Sigmoid colon (tissue), 7 donors: ENCODE results near the gene KRT85. TPM values are rescaled to one million over a fixed set of nuclear protein-coding genes. Genes with fewer than 3 reads are reported as not detected.

Experiments used
- DNase-seq: peaks from one replicate; pipeline ENCODE4 v3.0.0-alpha.2; 2019
- H3K27ac ChIP-seq, 4 donors: fragments of 200-600 bp; sonication (generic); one replicate each; pipeline ENCODE4 v1.5.1; 2016 to 2019; ENCODE audit warnings: mild to moderate bottlenecking in 1 of 4
- H3K27me3 ChIP-seq, 3 donors: fragments of 200-600 bp; sonication (generic); one replicate each; pipeline ENCODE4 v1.5.1; 2019; ENCODE audit warnings: mild to moderate bottlenecking in 1 of 3
- H3K36me3 ChIP-seq, 4 donors: fragments of 200-600 bp; sonication (generic); one replicate each; pipeline ENCODE4 v1.5.1; 2016 to 2019
- H3K4me1 ChIP-seq, 4 donors: fragments of 200-600 bp; sonication (generic); one replicate each; pipeline ENCODE4 v1.5.1; 2017 to 2019
- H3K4me3 ChIP-seq, 4 donors: fragments of 200-600 bp; sonication (generic); one replicate each; pipeline ENCODE4 v1.5.1; 2017 to 2019; ENCODE audit warnings: mild to moderate bottlenecking in 2 of 4, moderate library complexity in 1 of 4
- H3K9me3 ChIP-seq, 4 donors: fragments of 200-600 bp in 3 of 4; sonication (generic) in 3 of 4; one replicate each; pipeline versions ENCODE4 v1.5.1 to v1.6.1; 2013 to 2019
- CTCF ChIP-seq, 4 experiments: fragments of 450-650 bp in 3 of 4; fragments of 200-600 bp in 1 of 4; IDR thresholded peaks; one replicate each; pipeline ENCODE4 v1.5.1; 2016 to 2019; ENCODE audit warnings: antibody characterized with exemption in 4 of 4, mild to moderate bottlenecking in 3 of 4, moderate library complexity in 2 of 4
- EP300 ChIP-seq, 4 donors: sonication (generic); formaldehyde crosslinking; IDR thresholded peaks; one replicate each; pipeline ENCODE4 v1.6.1; 2017; ENCODE audit warnings: antibody characterized with exemption in 4 of 4
- POLR2A ChIP-seq, 2 donors: fragments of 450-650 bp; IDR thresholded peaks; one replicate each; pipeline ENCODE4 v1.6.1; 2016; ENCODE audit warnings: antibody characterized with exemption in 2 of 2, mild to moderate bottlenecking in 2 of 2, moderate library complexity in 2 of 2
- POLR2AphosphoS5 ChIP-seq, 4 donors: sonication (generic); formaldehyde crosslinking; IDR thresholded peaks; one replicate each; pipeline ENCODE4 v1.6.1; 2017; ENCODE audit warnings: antibody characterized with exemption in 4 of 4
- WGBS, 2 donors: extraction: QIAGEN DNeasy Blood & Tissue Kit; methylation state at CpG; one replicate each; pipeline ENCODE4 v1.1.7; 2013; 5-methylcytosine and 5-hydroxymethylcytosine counted together
- intact Hi-C: fragments of 100-400 bp; cut with DNase I; formaldehyde crosslinking; loops from one replicate; pipeline ENCODE4 v1.15.1; 2023
- polyA plus RNA-seq, 3 donors: library from polyadenylated mRNA; stranded (reverse); fragments of 200-250 nt; gene quantifications; one replicate each; pipeline ENCODE4 v1.2.3, GENCODE V29; 2013
- total RNA-seq, 4 donors: library from RNA; depleted of rRNA; stranded (reverse); fragments of >200 nt; gene quantifications; one replicate each; pipeline ENCODE4 v1.1.0, GENCODE V29; 2016
- donor health status: healthy with polysubstance abuse.
- donor health status: Bipolar disorder and iron deficiency.
- donor health status: healthy.

KRT85 gene
- total and polyA plus RNA-seq, 7 donors, result not detected

- Histone ChIP-seq H3K4me1 (peaks cover 0 to 3% (median 0%) of the 10 kb centered on the region in 4 donors), H3K27ac (no peak overlapping the region), H3K36me3 (no peaks in the 10 kb centered on the region), H3K27me3 (no peaks in the 10 kb centered on the region), H3K9me3 (no peaks in the 10 kb centered on the region), H3K4me3 (no peak overlapping the region)
- intact Hi-C loops, result no loop called here
- no peak for DNase-seq
- 59 to 66% methylated on average over 9 of the region's 9 CpGs for WGBS, 2 donors
- no peak for TF ChIP-seq CTCF (IDR thresholded peaks at IDR 0.05)
- no peak for TF ChIP-seq POLR2AphosphoS5 (IDR thresholded peaks at IDR 0.05)
- no peak for TF ChIP-seq EP300 (IDR thresholded peaks at IDR 0.05)
- no peak for TF ChIP-seq POLR2A (IDR thresholded peaks at IDR 0.05)
These were observed 15.9 kb downstream of the KRT85 start for GRCh38 chr12:52351196-52352059.

GRCh38 chr12:52350786-52351185, 16.5 kb downstream of the KRT85 start:
- H3K4me3 ChIP-seq, result no peak overlapping the region
- TF ChIP-seq CTCF (IDR thresholded peaks at IDR 0.05), result no peak
- TF ChIP-seq POLR2A (IDR thresholded peaks at IDR 0.05), result no peak
- no peak for TF ChIP-seq POLR2AphosphoS5 (IDR thresholded peaks at IDR 0.05)
- TF ChIP-seq EP300 (IDR thresholded peaks at IDR 0.05), result no peak
- no peaks in the 10 kb centered on the region for H3K36me3 ChIP-seq
- no peaks in the 10 kb centered on the region for H3K9me3 ChIP-seq
- H3K27me3 ChIP-seq, result no peaks in the 10 kb centered on the region
- WGBS, 2 donors, result 79 to 90% methylated on average over 5 of the region's 5 CpGs
- H3K4me1 ChIP-seq, result peaks cover 0 to 3% (median 0%) of the 10 kb centered on the region in 4 donors
- no peak for DNase-seq
- intact Hi-C loops, result no loop called here
- H3K27ac ChIP-seq, result no peak overlapping the region

GRCh38 chr12:52350021-52350620, 17.2 kb downstream of the KRT85 start:
- no peak for TF ChIP-seq CTCF (IDR thresholded peaks at IDR 0.05)
- TF ChIP-seq POLR2A (IDR thresholded peaks at IDR 0.05), result no peak
- no peak for TF ChIP-seq POLR2AphosphoS5 (IDR thresholded peaks at IDR 0.05)
- TF ChIP-seq EP300 (IDR thresholded peaks at IDR 0.05), result no peak
- H3K4me1 ChIP-seq, result peaks cover 0 to 3% (median 0%) of the 10 kb centered on the region in 4 donors
- 92% methylated on average over 8 of the region's 8 CpGs for WGBS, 2 donors
- no peaks in the 10 kb centered on the region for H3K36me3 ChIP-seq
- H3K9me3 ChIP-seq, result no peaks in the 10 kb centered on the region
- DNase-seq, result no peak
- H3K27ac ChIP-seq, result no peak overlapping the region
- H3K4me3 ChIP-seq, result no peak overlapping the region
- H3K27me3 ChIP-seq, result no peaks in the 10 kb centered on the region
- intact Hi-C loops, result no loop called here

- WGBS, 2 donors, result 72 to 81% methylated on average over 6 of the region's 6 CpGs
- H3K4me1 ChIP-seq, result peaks cover 0 to 3% (median 0%) of the 10 kb centered on the region in 4 donors
- no peaks in the 10 kb centered on the region for H3K27me3 ChIP-seq
- TF ChIP-seq POLR2AphosphoS5 (IDR thresholded peaks at IDR 0.05) (no peak), CTCF (IDR thresholded peaks at IDR 0.05) (no peak)
- intact Hi-C loops, result no loop called here
- H3K27ac ChIP-seq, result no peak overlapping the region
- no peak for DNase-seq
- no peak overlapping the region for H3K4me3 ChIP-seq
- no peaks in the 10 kb centered on the region for H3K9me3 ChIP-seq
- H3K36me3 ChIP-seq, result no peaks in the 10 kb centered on the region
These were observed 18.1 kb downstream of the KRT85 start for GRCh38 chr12:52349196-52349595.
